Mesendoderm (in vitro differentiated cells): Measurements from ENCODE around the gene CASKIN2.

Source experiments
- DNase-seq: peaks from one replicate; pipeline ENCODE4 v3.0.0; 2013
- H2AK5ac ChIP-seq: 2 replicates; pipeline ENCODE4 v1.6.1; 2013; ENCODE audit warnings: low read length, inconsistent platforms
- H2BK120ac ChIP-seq: 2 replicates; pipeline ENCODE4 v1.6.1; 2013; ENCODE audit warnings: low read depth, mild to moderate bottlenecking, low read length, moderate library complexity, mixed read lengths
- H2BK15ac ChIP-seq: replicated peaks from 2 replicates; pipeline ENCODE4 v1.6.1; 2013; ENCODE audit warnings: low read depth, mild to moderate bottlenecking, moderate library complexity
- H2BK5ac ChIP-seq: 2 replicates; pipeline ENCODE4 v1.6.1; 2013; ENCODE audit warnings: low read length, inconsistent platforms
- H3K18ac ChIP-seq: 2 replicates; pipeline ENCODE4 v1.6.1; 2013; ENCODE audit warnings: mild to moderate bottlenecking, low read length, mixed read lengths
- H3K23ac ChIP-seq: one replicate; pipeline ENCODE4 v1.6.1; 2013; ENCODE audit warnings: low read length
- H3K27ac ChIP-seq: 2 replicates; pipeline ENCODE4 v1.5.1; 2013; ENCODE audit warnings: low read depth, mild to moderate bottlenecking, inconsistent platforms, low read length, moderate library complexity
- H3K27me3 ChIP-seq: 2 replicates; pipeline ENCODE4 v1.6.1; 2013; ENCODE audit warnings: low read length, control low read depth, mild to moderate bottlenecking, inconsistent platforms; ENCODE audit not compliant: insufficient read depth, poor library complexity
- H3K36me3 ChIP-seq: 2 replicates; pipeline ENCODE4 v1.6.1; 2013; ENCODE audit warnings: low read length, inconsistent platforms; ENCODE audit not compliant: control insufficient read depth, insufficient read depth
- H3K4ac ChIP-seq: one replicate; pipeline ENCODE4 v1.6.1; 2013; ENCODE audit warnings: low read depth, mild to moderate bottlenecking, low read length, moderate library complexity
- H3K4me1 ChIP-seq: 2 replicates; pipeline ENCODE4 v1.6.1; 2013; ENCODE audit warnings: low read depth, low read length, inconsistent platforms; ENCODE audit not compliant: control insufficient read depth
- H3K4me2 ChIP-seq: 2 replicates; pipeline ENCODE4 v1.6.1; 2013; ENCODE audit warnings: low read length
- H3K4me3 ChIP-seq: 2 replicates; pipeline ENCODE4 v1.5.1; 2013; ENCODE audit warnings: mild to moderate bottlenecking, low read length
- H3K56ac ChIP-seq: one replicate; pipeline ENCODE4 v1.6.1; 2013; ENCODE audit warnings: low read length
- H3K79me1 ChIP-seq: 2 replicates; pipeline ENCODE4 v1.6.1; 2013; ENCODE audit warnings: low read length, inconsistent platforms
- H3K79me2 ChIP-seq: 2 replicates; pipeline ENCODE4 v1.6.1; 2013; ENCODE audit warnings: mild to moderate bottlenecking, low read length; ENCODE audit not compliant: control insufficient read depth, insufficient read depth
- H3K9ac ChIP-seq: 2 replicates; pipeline ENCODE4 v1.6.1; 2013; ENCODE audit warnings: low read length, inconsistent platforms
- H4K5ac ChIP-seq: one replicate; pipeline ENCODE4 v1.6.1; 2013; ENCODE audit warnings: low read length
- H4K8ac ChIP-seq: one replicate; pipeline ENCODE4 v1.6.1; 2013; ENCODE audit warnings: low read depth, mild to moderate bottlenecking, control low read depth, low read length, moderate library complexity
- WGBS: extraction: QIAGEN DNeasy Blood & Tissue Kit; methylation state at CpG from one replicate; pipeline ENCODE4 v1.1.7; 2013; ENCODE audit warnings: low lambda C conversion rate, missing lambda C conversion rate; ENCODE audit not compliant: insufficient coverage; ENCODE audit errors: extremely low coverage; 5-methylcytosine and 5-hydroxymethylcytosine counted together

The CASKIN2 gene

DNA sequence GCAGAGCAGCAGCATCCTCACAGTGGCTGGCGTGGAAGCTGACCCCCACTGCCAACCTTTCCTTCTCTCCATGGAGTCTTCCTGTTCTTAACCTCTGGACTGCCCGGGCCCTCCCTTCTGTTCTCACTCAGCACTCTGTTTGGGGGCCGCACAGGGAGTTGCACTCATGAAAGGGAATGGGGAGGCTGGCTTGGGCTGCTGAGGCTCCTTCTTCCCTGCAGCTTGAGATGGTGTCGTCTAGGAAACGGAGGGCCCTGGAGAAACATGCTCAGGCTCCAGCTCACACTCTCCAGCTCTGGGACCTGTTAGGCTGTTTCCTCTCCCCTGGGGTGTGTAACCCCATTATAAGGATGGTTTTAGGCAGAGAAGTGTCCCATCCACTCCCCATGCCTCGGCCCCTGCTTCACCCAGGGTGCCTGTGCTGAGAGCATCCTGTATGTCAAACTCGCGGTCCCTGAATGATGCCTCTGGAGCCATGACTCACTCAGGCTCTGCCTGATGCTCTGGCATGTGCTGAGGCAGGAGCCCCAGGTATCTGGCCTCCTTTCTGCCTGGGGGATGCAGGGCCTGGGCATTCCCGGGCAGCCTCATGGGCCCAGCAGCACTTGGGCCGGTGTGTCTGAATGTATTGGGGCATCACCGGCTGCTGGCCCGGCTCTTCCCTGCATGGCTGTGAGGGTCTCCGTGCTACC is 40.0 kb downstream of the CASKIN2 start:
- WGBS: no CpG with 5 or more reads among the region's 13 CpGs
- no peak overlapping the region for H3K56ac ChIP-seq
- H4K5ac ChIP-seq: no peak overlapping the region

DNA sequence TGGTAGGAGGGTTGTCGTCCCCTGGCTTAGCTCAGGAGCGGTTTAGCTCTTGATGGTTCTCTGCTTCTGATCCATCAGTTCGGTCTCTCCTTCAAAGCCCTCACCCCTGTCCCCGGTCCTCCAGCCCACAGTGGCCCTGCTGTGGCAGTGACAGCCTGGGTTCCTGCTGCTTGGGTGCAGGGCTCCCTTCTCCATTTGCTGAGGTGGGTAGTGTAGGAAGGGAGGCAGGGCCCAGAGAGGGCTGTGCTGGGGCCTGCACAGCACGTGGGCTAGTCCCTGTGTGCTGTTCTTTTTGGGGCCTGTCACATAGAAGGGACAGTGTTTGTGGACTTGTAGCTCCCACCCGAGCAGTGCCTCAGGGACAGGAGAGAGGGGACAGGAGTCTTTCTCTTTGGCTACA is 40.6 kb downstream of the CASKIN2 start:
- no peak overlapping the region for H3K9ac ChIP-seq
- no peak overlapping the region for H2AK5ac ChIP-seq
- no peak overlapping the region for H3K4me2 ChIP-seq
- H3K4ac ChIP-seq: no peak overlapping the region
- H3K23ac ChIP-seq: no peak overlapping the region
- H3K56ac ChIP-seq: no peak overlapping the region
- H3K18ac ChIP-seq: no peak overlapping the region
- no CpG with 5 or more reads among the region's 6 CpGs for WGBS
- no peaks in the 10 kb centered on the region for H3K27me3 ChIP-seq
- H3K4me1 ChIP-seq: no peaks in the 10 kb centered on the region
- no peak overlapping the region for H2BK120ac ChIP-seq
- DNase-seq: no peak
- H4K8ac ChIP-seq: no peak overlapping the region
- no peaks in the 10 kb centered on the region for H3K79me2 ChIP-seq
- no peak overlapping the region for H4K5ac ChIP-seq
- no peak overlapping the region for H2BK5ac ChIP-seq
- no peaks in the 10 kb centered on the region for H3K36me3 ChIP-seq
- H3K27ac ChIP-seq: no peak overlapping the region
- no peaks in the 10 kb centered on the region for H3K79me1 ChIP-seq
- no peak overlapping the region for H3K4me3 ChIP-seq
- no peak overlapping the region for H2BK15ac ChIP-seq

More for the DNA sequence above, 40.0 kb downstream of the CASKIN2 start:
- Histone ChIP-seq H2AK5ac (no peak overlapping the region), H2BK5ac (no peak overlapping the region), H2BK120ac (no peak overlapping the region), H3K36me3 (no peaks in the 10 kb centered on the region), H3K79me2 (no peaks in the 10 kb centered on the region), H3K18ac (no peak overlapping the region), H3K4ac (no peak overlapping the region), H4K8ac (no peak overlapping the region), H3K4me3 (no peak overlapping the region), H3K27ac (no peak overlapping the region), H3K9ac (no peak overlapping the region), H3K4me1 (no peaks in the 10 kb centered on the region), H3K23ac (no peak overlapping the region), H3K4me2 (no peak overlapping the region), H3K79me1 (no peaks in the 10 kb centered on the region), H2BK15ac (no peak overlapping the region), H3K27me3 (no peaks in the 10 kb centered on the region)
- DNase-seq: no peak

DNA sequence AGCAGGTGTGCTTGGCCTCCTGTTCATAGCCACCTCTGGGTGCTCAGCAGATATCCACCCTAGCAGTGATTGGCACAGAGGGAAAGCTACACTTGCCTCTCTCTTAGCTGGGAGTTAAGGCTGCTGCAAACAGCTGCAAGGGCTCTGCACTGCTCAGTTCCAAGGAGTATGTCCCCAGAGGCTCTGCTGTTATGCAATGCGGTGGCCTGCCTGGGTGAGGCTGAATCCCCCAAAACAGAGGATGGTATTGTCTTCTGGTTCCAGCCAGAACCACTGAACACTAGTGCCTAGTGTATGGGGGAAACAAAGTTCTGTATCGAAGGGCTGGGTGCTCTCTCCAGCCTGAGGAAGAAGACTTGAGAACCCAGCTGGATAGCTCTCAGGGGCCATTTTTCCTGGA is 42.1 kb downstream of the CASKIN2 start:
- DNase-seq: no peak
- WGBS: no CpG with 5 or more reads among the region's 2 CpGs
- H3K27ac ChIP-seq: no peak overlapping the region

DNA sequence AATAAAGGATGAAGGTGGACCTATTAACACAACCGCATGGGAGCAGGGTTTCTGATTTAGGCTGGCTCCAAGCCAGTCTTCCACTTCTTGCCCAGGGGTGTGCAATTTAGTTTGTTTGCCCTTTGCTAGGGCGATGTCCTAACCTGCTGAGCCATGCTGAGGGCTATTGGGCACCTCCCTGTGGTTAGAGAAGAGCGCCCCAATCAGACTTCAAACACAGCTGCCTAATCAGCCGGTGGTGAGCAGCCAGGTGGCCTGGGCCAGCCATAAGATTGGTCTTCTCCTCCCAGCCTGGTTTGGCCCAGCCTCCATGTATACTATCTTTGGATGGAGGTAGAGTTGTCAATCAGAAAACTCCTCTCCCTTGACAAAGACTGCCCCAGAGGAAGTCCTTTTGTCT is 43.2 kb downstream of the CASKIN2 start:
- Histone ChIP-seq H3K4me2 (no peak overlapping the region), H3K4me1 (no peaks in the 10 kb centered on the region), H3K4me3 (no peak overlapping the region), H4K8ac (no peak overlapping the region), H3K27me3 (no peaks in the 10 kb centered on the region), H3K56ac (no peak overlapping the region), H3K27ac (no peak overlapping the region), H3K4ac (no peak overlapping the region), H3K79me2 (no peaks in the 10 kb centered on the region), H2BK15ac (no peak overlapping the region), H2AK5ac (no peak overlapping the region), H3K79me1 (no peaks in the 10 kb centered on the region), H3K9ac (no peak overlapping the region), H3K18ac (no peak overlapping the region), H3K23ac (no peak overlapping the region), H2BK120ac (no peak overlapping the region), H3K36me3 (no peaks in the 10 kb centered on the region), H2BK5ac (no peak overlapping the region), H4K5ac (no peak overlapping the region)
- DNase-seq: no peak
- WGBS: no CpG with 5 or more reads among the region's 4 CpGs

More for the DNA sequence above, 42.1 kb downstream of the CASKIN2 start:
- Histone ChIP-seq H3K4me3 (no peak overlapping the region), H4K5ac (no peak overlapping the region), H2BK120ac (no peak overlapping the region), H2BK5ac (no peak overlapping the region), H3K79me2 (no peaks in the 10 kb centered on the region), H4K8ac (no peak overlapping the region), H2BK15ac (no peak overlapping the region), H3K4me1 (no peaks in the 10 kb centered on the region), H3K18ac (no peak overlapping the region), H3K27me3 (no peaks in the 10 kb centered on the region), H2AK5ac (no peak overlapping the region), H3K56ac (no peak overlapping the region), H3K4ac (no peak overlapping the region), H3K9ac (no peak overlapping the region), H3K36me3 (no peaks in the 10 kb centered on the region), H3K79me1 (no peaks in the 10 kb centered on the region), H3K4me2 (no peak overlapping the region), H3K23ac (no peak overlapping the region)

DNA sequence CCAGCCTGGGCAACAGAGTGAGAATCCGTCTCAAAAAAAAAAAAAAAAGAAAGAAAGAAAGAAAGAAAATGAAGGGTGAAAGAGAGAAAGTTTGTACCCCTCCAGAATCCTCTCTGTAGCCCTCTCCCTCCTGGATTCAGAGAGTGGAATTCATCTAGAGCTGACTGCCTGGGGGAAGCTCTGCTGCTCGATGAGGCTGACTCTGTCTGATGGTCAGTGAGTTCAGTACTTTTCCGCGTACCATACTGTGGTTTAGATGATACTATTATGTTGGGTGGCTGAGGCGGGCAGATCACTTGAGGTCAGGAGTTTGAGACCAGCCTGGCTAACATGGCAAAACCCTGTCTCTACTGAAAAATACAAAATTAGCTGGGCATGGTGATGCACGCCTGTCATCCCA is 44.1 kb downstream of the CASKIN2 start:
- H3K9ac ChIP-seq: no peak overlapping the region
- no peak overlapping the region for H2BK15ac ChIP-seq
- no CpG with 5 or more reads among the region's 6 CpGs for WGBS
- H2BK5ac ChIP-seq: no peak overlapping the region
- no peaks in the 10 kb centered on the region for H3K4me1 ChIP-seq
- no peak overlapping the region for H2BK120ac ChIP-seq
- H3K27me3 ChIP-seq: no peaks in the 10 kb centered on the region
- H3K4me2 ChIP-seq: no peak overlapping the region
- no peak for DNase-seq
- no peaks in the 10 kb centered on the region for H3K79me2 ChIP-seq
- H3K4me3 ChIP-seq: no peak overlapping the region
- H3K4ac ChIP-seq: no peak overlapping the region
- no peak overlapping the region for H2AK5ac ChIP-seq
- no peak overlapping the region for H3K18ac ChIP-seq
- no peak overlapping the region for H3K27ac ChIP-seq
- no peak overlapping the region for H3K23ac ChIP-seq
- H4K8ac ChIP-seq: no peak overlapping the region
- H4K5ac ChIP-seq: no peak overlapping the region
- H3K79me1 ChIP-seq: no peaks in the 10 kb centered on the region
- no peaks in the 10 kb centered on the region for H3K36me3 ChIP-seq
- no peak overlapping the region for H3K56ac ChIP-seq

DNA sequence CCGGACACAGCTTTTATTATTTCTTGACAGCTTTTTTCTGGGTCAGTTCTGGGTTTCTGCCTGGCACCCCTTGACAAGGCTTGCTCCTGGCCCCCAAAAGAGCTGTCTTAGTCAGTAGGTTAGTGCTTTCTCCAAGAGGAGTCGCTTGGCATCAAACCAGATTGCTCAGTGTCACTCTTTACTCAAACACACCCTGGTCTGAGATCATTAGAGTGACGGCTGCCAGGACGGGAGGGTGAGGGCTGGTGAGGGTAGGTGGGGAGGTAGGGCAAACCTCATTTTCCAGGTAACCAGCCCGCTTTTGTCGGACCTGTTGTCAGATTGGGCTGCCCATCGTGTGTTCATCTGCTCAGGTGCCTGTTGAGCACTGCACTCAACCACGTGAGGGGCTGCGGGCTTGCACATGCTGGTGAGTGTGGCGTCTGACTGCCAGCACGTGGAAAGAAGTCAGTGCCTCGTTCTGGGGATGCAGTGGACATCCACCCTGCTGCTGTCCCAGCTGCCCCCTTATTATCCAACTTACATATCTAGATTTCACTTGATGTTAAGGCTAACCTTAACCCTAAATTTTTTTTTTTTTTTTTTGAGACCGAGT is 46.5 kb downstream of the CASKIN2 start:
- H3K36me3 ChIP-seq: no peaks in the 10 kb centered on the region
- H3K4ac ChIP-seq: no peak overlapping the region
- no peak overlapping the region for H2BK5ac ChIP-seq
- no peak overlapping the region for H2BK120ac ChIP-seq
- no peak overlapping the region for H3K56ac ChIP-seq
- no peaks in the 10 kb centered on the region for H3K79me1 ChIP-seq
- H4K8ac ChIP-seq: no peak overlapping the region
- H3K18ac ChIP-seq: no peak overlapping the region
- H3K4me2 ChIP-seq: no peak overlapping the region
- H3K23ac ChIP-seq: no peak overlapping the region
- H3K4me3 ChIP-seq: no peak overlapping the region
- H2AK5ac ChIP-seq: no peak overlapping the region
- no peak overlapping the region for H4K5ac ChIP-seq
- DNase-seq: no peak
- no peaks in the 10 kb centered on the region for H3K27me3 ChIP-seq
- no CpG with 5 or more reads among the region's 13 CpGs for WGBS
- H3K4me1 ChIP-seq: no peaks in the 10 kb centered on the region
- no peak overlapping the region for H2BK15ac ChIP-seq
- H3K27ac ChIP-seq: no peak overlapping the region
- H3K79me2 ChIP-seq: no peaks in the 10 kb centered on the region
- H3K9ac ChIP-seq: no peak overlapping the region
